Measurements from ENCODE around the gene SREBF1. TPM values are rescaled to one million over a fixed set of nuclear protein-coding genes. Genes with fewer than 3 reads are reported as not detected.

Gene SREBF1
- total RNA-seq, 4 donors from 2014 or later, result 16.1 to 90.7 (median 56.1) TPM

GRCh38 chr17:17763136-17763535 lies 73.7 kb downstream of the SREBF1 start:
- H3K4me1 ChIP-seq, result peaks cover under 1 to 85% (median 12%) of the 10 kb centered on the region in 3 donors
- ATAC-seq, result no peak
- H3K9me3 ChIP-seq, result no peaks in the 10 kb centered on the region
- WGBS, 2 donors (ENCODE audit: low coverage in 1 of 2), result 44 to 64% methylated on average over 3 to 4 of the region's 9 CpGs
- H3K27me3 ChIP-seq, result no peaks in the 10 kb centered on the region
- peak overlapping the region in 2 of 4 donors; percentile 7 to 33 for H3K27ac ChIP-seq
- TF ChIP-seq CTCF (IDR thresholded peaks at IDR 0.05) (no peak), EP300 (IDR thresholded peaks at IDR 0.05) (no peak), POLR2A (IDR thresholded peaks at IDR 0.05) (no peak), POLR2AphosphoS5 (IDR thresholded peaks at IDR 0.05) (no peak)
- H3K4me3 ChIP-seq, result no peak overlapping the region
- no peaks in the 10 kb centered on the region for H3K36me3 ChIP-seq

GRCh38 chr17:17762744-17763105 lies 74.1 kb downstream of the SREBF1 start:
- H3K4me3 ChIP-seq, result no peak overlapping the region
- TF ChIP-seq EP300 (IDR thresholded peaks at IDR 0.05) (no peak), POLR2A (IDR thresholded peaks at IDR 0.05) (no peak), POLR2AphosphoS5 (IDR thresholded peaks at IDR 0.05) (no peak), CTCF (IDR thresholded peaks at IDR 0.05) (no peak)
- no peaks in the 10 kb centered on the region for H3K27me3 ChIP-seq
- ATAC-seq, result no peak
- no peaks in the 10 kb centered on the region for H3K9me3 ChIP-seq
- no peaks in the 10 kb centered on the region for H3K36me3 ChIP-seq
- peak overlapping the region in 1 of 4 donors; percentile 33 for H3K27ac ChIP-seq
- H3K4me1 ChIP-seq, result peaks cover 0 to 85% (median 12%) of the 10 kb centered on the region in 3 donors
- 8% methylated on average over 2 of the region's 5 CpGs; no CpG with 5 or more reads in 1 of the 2 donors for WGBS, 2 donors (ENCODE audit: low coverage in 1 of 2)

Small RNA genes within 50 kb of the gene (small RNA-seq; reads per million reads assigned to genes)
- 0 to 0.38 (median 0.06) reads per million in 4 donors for gene MIR33B
- 0 to 0.26 (median 0.04) reads per million in 4 donors for gene MIR6777

Other genes starting within 250 kb of the SREBF1 start
- gene PEMT, start 245.3 kb downstream of the SREBF1 start, total RNA-seq, result 10 to 100 TPM in 3 of 4 donors, 1 to 10 TPM in 1; 8.6 to 20.7 (median 17.5) TPM
- 10 to 100 TPM; 15.9 to 39.7 (median 28.3) TPM for gene RAI1, start 155.5 kb downstream of the SREBF1 start, total RNA-seq
- 10 to 100 TPM; 49.6 to 88.9 (median 74.8) TPM for gene TOM1L2, start 135.4 kb upstream of the SREBF1 start, total RNA-seq
- 1 to 10 TPM; 1.1 to 3.5 (median 1.7) TPM for gene DRC3, start 135.9 kb upstream of the SREBF1 start, total RNA-seq
- 10 to 100 TPM in 3 of 4 donors, 1 to 10 TPM in 1; 8.3 to 19.9 (median 12.3) TPM for gene ATPAF2, start 202.2 kb upstream of the SREBF1 start, total RNA-seq
- gene GID4, start 202.4 kb upstream of the SREBF1 start, total RNA-seq, result 10 to 100 TPM; 22.8 to 44.8 (median 33.9) TPM